Epithelial cell of proximal tubule (primary cell): ENCODE measurements around the gene NAV3. TPM values are rescaled to one million over a fixed set of nuclear protein-coding genes. Genes with fewer than 3 reads are reported as not detected.

Source experiments
- DNase-seq: peaks from one replicate; pipeline ENCODE4 v3.0.0-alpha.2; 2011; ENCODE audit warnings: low read depth
- H3K4me3 ChIP-seq: 2 replicates; pipeline ENCODE4 v1.5.1; 2011; ENCODE audit warnings: low read depth, mild to moderate bottlenecking, low read length
- CTCF ChIP-seq: conservative IDR thresholded peaks from 2 replicates; pipeline ENCODE4 v1.5.1; 2012; ENCODE audit warnings: low read depth, mild to moderate bottlenecking, low read length
- total RNA-seq: library from RNA; depleted of rRNA; stranded (reverse); fragments of >200 nt; gene quantifications from 2 replicates; pipeline ENCODE4 v1.2.3, GENCODE V29; 2015

The NAV3 gene
- total RNA-seq, 1 donor from 2014 or later = 15.5 TPM

- no peak for TF ChIP-seq CTCF
- no peak for DNase-seq
- H3K4me3 ChIP-seq = no peak overlapping the region
These were observed 208.3 kb downstream of the NAV3 start for GRCh38 chr12:78038986-78039385.

GRCh38 chr12:78040111-78040510, 209.4 kb downstream of the NAV3 start:
- DNase-seq = no peak
- H3K4me3 ChIP-seq = no peak overlapping the region
- no peak for TF ChIP-seq CTCF

GRCh38 chr12:78050790-78051189, 220.1 kb downstream of the NAV3 start:
- no peak for TF ChIP-seq CTCF
- H3K4me3 ChIP-seq = no peak overlapping the region
- DNase-seq = no peak

- no peak for DNase-seq
- no peak overlapping the region for H3K4me3 ChIP-seq
- no peak for TF ChIP-seq CTCF
These were observed 224.9 kb downstream of the NAV3 start for GRCh38 chr12:78055545-78055944.

- TF ChIP-seq CTCF = no peak
- no peak for DNase-seq
- no peak overlapping the region for H3K4me3 ChIP-seq
These were observed 226.4 kb downstream of the NAV3 start for GRCh38 chr12:78057075-78057474.

GRCh38 chr12:78060186-78060585, 229.5 kb downstream of the NAV3 start:
- H3K4me3 ChIP-seq = no peak overlapping the region
- no peak for TF ChIP-seq CTCF
- no peak for DNase-seq

- TF ChIP-seq CTCF = no peak
- H3K4me3 ChIP-seq = no peak overlapping the region
- DNase-seq = peak; percentile 20
These were observed 232.1 kb downstream of the NAV3 start for GRCh38 chr12:78062786-78063185.
